HepG2 (cell line): ENCODE results near the gene UGCG. TPM values are rescaled to one million over a fixed set of nuclear protein-coding genes. Genes with fewer than 3 reads are reported as not detected.

ENCODE experiments used
- ATAC-seq: fragments of 200-7000 bp; cut with Tn5 transposase; 3 replicates; pipeline ENCODE4 v1.9.1; 2020; ENCODE audit warnings: mild to moderate bottlenecking, moderate library complexity
- BruUV-seq: library from RNA; stranded (reverse); fragments of 400-500 nt; replicated peaks from 2 replicates; lab custom pipeline; 2021; lab: Mats Ljungman, UMichigan
- CTCF ChIA-PET: fragments of 300-600 bp; formaldehyde crosslinking; extraction: SDS; loops from one replicate; lab custom pipeline; 2021; ENCODE audit warnings: low total read pairs, inconsistent platforms, low intra/inter-chr PET ratio; lab: Yijun Ruan, JAX
- POLR2A ChIA-PET: fragments of 350-600 bp; sonication (Branson Sonifier 250); formaldehyde crosslinking; loops from one replicate; lab custom pipeline; 2020; ENCODE audit warnings: antibody characterized with exemption, inconsistent platforms; lab: Yijun Ruan, JAX
- DNase-seq: peaks from one replicate; pipeline ENCODE4 v3.0.0-alpha.2; 2015; ENCODE audit warnings: low spot score
- FAIRE-seq: peaks from 3 replicates; lab custom pipeline; 2011; peaks lifted over from hg19 to GRCh38; lab: Jason Lieb, UNC
- H2AFZ ChIP-seq: one replicate; pipeline ENCODE4 v1.6.1; 2011; ENCODE audit warnings: low read length, inconsistent platforms
- H3K27ac ChIP-seq: fragments of 300-600 bp; 3 replicates; pipeline ENCODE4 v1.8.0; 2011; ENCODE audit warnings: mixed run types, mild to moderate bottlenecking, mixed read lengths, low read length, inconsistent platforms; ENCODE audit not compliant: insufficient read depth; ENCODE audit errors: extremely low read length
- H3K27me3 ChIP-seq, 2 experiments: fragments of 200-600 bp in 1 of 2; 2 replicates in 1 of 2; 3 replicates in 1 of 2; pipeline versions ENCODE4 v1.6.0 to v1.8.0; 2011; ENCODE audit warnings: low read length in 2 of 2, mild to moderate bottlenecking in 2 of 2, moderate library complexity in 2 of 2, inconsistent platforms in 1 of 2; ENCODE audit not compliant: insufficient read depth in 2 of 2, control insufficient read depth in 1 of 2
- H3K36me3 ChIP-seq, 2 experiments: fragments of 200-600 bp in 1 of 2; replicated peaks in 1 of 2; 2 replicates in 1 of 2; 3 replicates in 1 of 2; pipeline versions ENCODE4 v1.5.1 to v1.8.0; 2011; ENCODE audit warnings: low read length in 2 of 2, inconsistent platforms in 1 of 2; ENCODE audit not compliant: insufficient read depth in 2 of 2, control insufficient read depth in 1 of 2
- H3K4me1 ChIP-seq: 2 replicates; pipeline ENCODE4 v1.5.1; 2012; ENCODE audit warnings: low read length, inconsistent platforms; ENCODE audit not compliant: insufficient read depth
- H3K4me2 ChIP-seq: 2 replicates; pipeline ENCODE4 v1.6.0; 2011; ENCODE audit warnings: low read depth, low read length, inconsistent platforms
- H3K4me3 ChIP-seq, 3 experiments: fragments of 200-600 bp in 1 of 3; sonication (generic), shearing (Covaris generic) in 1 of 3; replicated peaks in 1 of 3; 2 replicates each; pipeline ENCODE4 v1.5.1; 2011 to 2016; ENCODE audit warnings: low read length in 3 of 3, inconsistent platforms in 2 of 3, low read depth in 2 of 3, mild to moderate bottlenecking in 2 of 3, control low read depth in 1 of 3, mixed read lengths in 1 of 3; ENCODE audit not compliant: insufficient read depth in 1 of 3
- H3K79me2 ChIP-seq: one replicate; pipeline ENCODE4 v1.6.1; 2011; ENCODE audit warnings: low read length, inconsistent platforms; ENCODE audit not compliant: insufficient read depth
- H3K9ac ChIP-seq: 2 replicates; pipeline ENCODE4 v1.6.0; 2011; ENCODE audit warnings: mild to moderate bottlenecking, low read depth, low read length, inconsistent platforms; ENCODE audit not compliant: insufficient read depth
- H3K9me3 ChIP-seq: 2 replicates; pipeline ENCODE4 v1.5.1; 2012; ENCODE audit warnings: mild to moderate bottlenecking, low read length
- H4K20me1 ChIP-seq: 2 replicates; pipeline ENCODE4 v1.6.0; 2011; ENCODE audit warnings: inconsistent platforms, mild to moderate bottlenecking, low read length, moderate library complexity; ENCODE audit not compliant: insufficient read depth
- MLXIP ChIP-seq: sonication (generic); formaldehyde crosslinking; IDR thresholded peaks from 2 replicates; pipeline ENCODE4 v1.9.0; 2021; ENCODE audit warnings: missing genetic modification reagents, borderline replicate concordance
- ZNF432 ChIP-seq: sonication (generic); formaldehyde crosslinking; IDR thresholded peaks from 2 replicates; pipeline ENCODE4 v1.5.0; 2020; ENCODE audit warnings: missing genetic modification reagents, mild to moderate bottlenecking, borderline replicate concordance
- WGBS: methylation state at CpG from one replicate; pipeline ENCODE4 v1.1.6; 2017; ENCODE audit warnings: low lambda C conversion rate; 5-methylcytosine and 5-hydroxymethylcytosine counted together
- in situ Hi-C: cut with HindIII; loops from 2 replicates; pipeline ENCODE4 v1.10.0; 2017; ENCODE audit warnings: low pct_unique_long_range_greater_than_20kb; ENCODE audit not compliant: extremely low pct_ligation_motif_present
- intact Hi-C: fragments of 100-400 bp; cut with micrococcal nuclease; formaldehyde crosslinking; loops from one replicate; pipeline ENCODE4 v1.10.0; 2022; ENCODE audit not compliant: unreplicated experiment
- polyA plus RNA-seq, 8 experiments: library from polyadenylated mRNA; depleted of rRNA in 3 of 8; stranded (reverse) in 7 of 8; unstranded in 1 of 8; fragments of >200 nt; fragmentation: Illumina TruSeq in 4 of 8; extraction: Trizol in 4 of 8; gene quantifications; 2 replicates each; pipeline versions ENCODE4 v1.2.1 to v1.2.3, GENCODE V29; 2011 to 2016; ENCODE audit warnings: low read depth in 4 of 8, missing spikeins in 1 of 8, mixed read lengths in 1 of 8; ENCODE audit not compliant: insufficient read depth in 1 of 8
- total RNA-seq, 5 experiments: library from RNA; depleted of rRNA; stranded (reverse); fragments of >200 nt; fragmentation: Illumina TruSeq; extraction: Trizol; gene quantifications; 2 replicates each; pipeline ENCODE4 v1.2.3, GENCODE V29; 2016; ENCODE audit warnings: low read depth in 1 of 5

UGCG gene
- total and polyA plus RNA-seq, 2 of the 13 experiments (the other 11 are each of a cell fraction or from before 2014, with no cell fraction given), result 10.5 to 13.9 TPM

- no peak for ATAC-seq
- BruUV-seq, result no TSS peak
These were observed 67.4 kb downstream of the UGCG start for GRCh38 chr9:111963995-111964394.

More at GRCh38 chr9:111963995-111964394, 67.4 kb downstream of the UGCG start:
- in situ Hi-C loops (loop anchor here (10.0 kb wide), 1 partner anchor 199 kb away; no protein-coding TSS in a partner anchor), intact Hi-C loops (no loop called here)
- WGBS, result 83% methylated on average over 2 of the region's 2 CpGs
- FAIRE-seq (no peak), DNase-seq (no peak)
- Histone ChIP-seq H3K27me3 (no peaks in the 10 kb centered on the region), H3K4me2 (no peak overlapping the region), H3K9ac (no peak overlapping the region), H3K4me1 (peaks cover 32% of the 10 kb centered on the region), H2AFZ (no peak overlapping the region), H3K9me3 (no peaks in the 10 kb centered on the region), H3K79me2 (no peaks in the 10 kb centered on the region), H3K4me3 (no peak overlapping the region), H3K27ac (no peak overlapping the region), H3K36me3 (no peaks in the 10 kb centered on the region), H4K20me1 (no peaks in the 10 kb centered on the region)
- ChIA-PET CTCF (no interaction called here), POLR2A (no interaction called here)
- TF ChIP-seq MLXIP (no peak), ZNF432 (CRISPR knock-in tag) (no peak)
